22Rv1 (cell line): Measurements from ENCODE around the gene CD101.

Experiments
- CTCF ChIP-seq: fragments of 450-650 bp; IDR thresholded peaks from 2 replicates; pipeline ENCODE4 v1.5.1; 2017; ENCODE audit warnings: mild to moderate bottlenecking
- ZFX ChIP-seq: fragments of 450-650 bp; IDR thresholded peaks from 2 replicates; pipeline ENCODE4 v1.6.1; 2017; ENCODE audit warnings: antibody characterized with exemption, borderline replicate concordance

- TF ChIP-seq CTCF (no peak), ZFX (no peak)
Measured at GRCh38 chr1:117051224-117052064, 49.9 kb downstream of the CD101 start.
